ENCODE measurements around the gene MUC15. TPM values are rescaled to one million over a fixed set of nuclear protein-coding genes. Genes with fewer than 3 reads are reported as not detected.

The MUC15 gene
- total and polyA plus RNA-seq, 2 experiments from 2014 or later, result not detected

- no peak overlapping the region for H3K4me2 ChIP-seq
- H3K36me3 Mint-ChIP-seq (ENCODE audit: low read depth), result no peaks in the 10 kb centered on the region
- no peak overlapping the region for H3K4me3 ChIP-seq
- H3F3A ChIP-seq (replicated peaks; ENCODE audit: low read depth), result no peaks in the 10 kb centered on the region
- H3K4me3 Mint-ChIP-seq, result no peak overlapping the region
- H4K20me1 ChIP-seq (replicated peaks; ENCODE audit: insufficient read depth), result no peaks in the 10 kb centered on the region
- peaks cover 3% of the 10 kb centered on the region; the same call in 2 of the 3 replicates for H3K4me1 Mint-ChIP-seq
- H2AFZ ChIP-seq, result no peak overlapping the region
- no peaks in the 10 kb centered on the region for H3K9me3 Mint-ChIP-seq
- ATAC-seq, result no peak
- DNase-seq (ENCODE audit: low spot score), result no peak
- TF ChIP-seq ETS1 (IDR thresholded peaks at IDR 0.05), result no peak
- TF ChIP-seq STAT1 (IDR thresholded peaks at IDR 0.05; ENCODE audit: unreplicated experiment), result no peak
- no peak for TF ChIP-seq CTCF (conservative IDR thresholded peaks at IDR 0.05; ENCODE audit: low read depth in 2 of 2)
- TF ChIP-seq NANOG (IDR thresholded peaks at IDR 0.05; ENCODE audit: borderline replicate concordance), result no peak
- TF ChIP-seq, protein P1, sequence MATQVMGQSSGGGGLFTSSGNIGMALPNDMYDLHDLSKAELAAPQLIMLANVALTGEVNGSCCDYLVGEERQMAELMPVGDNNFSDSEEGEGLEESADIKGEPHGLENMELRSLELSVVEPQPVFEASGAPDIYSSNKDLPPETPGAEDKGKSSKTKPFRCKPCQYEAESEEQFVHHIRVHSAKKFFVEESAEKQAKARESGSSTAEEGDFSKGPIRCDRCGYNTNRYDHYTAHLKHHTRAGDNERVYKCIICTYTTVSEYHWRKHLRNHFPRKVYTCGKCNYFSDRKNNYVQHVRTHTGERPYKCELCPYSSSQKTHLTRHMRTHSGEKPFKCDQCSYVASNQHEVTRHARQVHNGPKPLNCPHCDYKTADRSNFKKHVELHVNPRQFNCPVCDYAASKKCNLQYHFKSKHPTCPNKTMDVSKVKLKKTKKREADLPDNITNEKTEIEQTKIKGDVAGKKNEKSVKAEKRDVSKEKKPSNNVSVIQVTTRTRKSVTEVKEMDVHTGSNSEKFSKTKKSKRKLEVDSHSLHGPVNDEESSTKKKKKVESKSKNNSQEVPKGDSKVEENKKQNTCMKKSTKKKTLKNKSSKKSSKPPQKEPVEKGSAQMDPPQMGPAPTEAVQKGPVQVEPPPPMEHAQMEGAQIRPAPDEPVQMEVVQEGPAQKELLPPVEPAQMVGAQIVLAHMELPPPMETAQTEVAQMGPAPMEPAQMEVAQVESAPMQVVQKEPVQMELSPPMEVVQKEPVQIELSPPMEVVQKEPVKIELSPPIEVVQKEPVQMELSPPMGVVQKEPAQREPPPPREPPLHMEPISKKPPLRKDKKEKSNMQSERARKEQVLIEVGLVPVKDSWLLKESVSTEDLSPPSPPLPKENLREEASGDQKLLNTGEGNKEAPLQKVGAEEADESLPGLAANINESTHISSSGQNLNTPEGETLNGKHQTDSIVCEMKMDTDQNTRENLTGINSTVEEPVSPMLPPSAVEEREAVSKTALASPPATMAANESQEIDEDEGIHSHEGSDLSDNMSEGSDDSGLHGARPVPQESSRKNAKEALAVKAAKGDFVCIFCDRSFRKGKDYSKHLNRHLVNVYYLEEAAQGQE (IDR thresholded peaks at IDR 0.05; ENCODE audit: unreplicated experiment), result no peak
- no peak for TF ChIP-seq EZH2 (IDR thresholded peaks at IDR 0.05; ENCODE audit: low read depth, unreplicated experiment)
- no peak for TF ChIP-seq EZH2phosphoT487 (IDR thresholded peaks at IDR 0.05; ENCODE audit: unreplicated experiment)
- TF ChIP-seq CREB1 (CRISPR knock-in tag; IDR thresholded peaks at IDR 0.05; ENCODE audit: low read depth), result no peak
- no peak for TF ChIP-seq POLR2AphosphoS5 (IDR thresholded peaks at IDR 0.05; ENCODE audit: low read depth)
- no peak for TF ChIP-seq ZNF462 (CRISPR knock-in tag; IDR thresholded peaks at IDR 0.05)
- no peak for TF ChIP-seq ZNF114 (CRISPR knock-in tag; IDR thresholded peaks at IDR 0.05)
- TF ChIP-seq ZNF331 (CRISPR knock-in tag; IDR thresholded peaks at IDR 0.05; ENCODE audit: low read depth), result no peak
- TF ChIP-seq JUNB (IDR thresholded peaks at IDR 0.05; ENCODE audit: unreplicated experiment), result no peak
- H3K4me1 ChIP-seq (ENCODE audit: insufficient read depth), result no peaks in the 10 kb centered on the region
- H3K27ac ChIP-seq (ENCODE audit: low read depth), result no peak overlapping the region
- H3K9me2 ChIP-seq (ENCODE audit: insufficient read depth), result no peaks in the 10 kb centered on the region
- H3K27ac Mint-ChIP-seq, result no peak overlapping the region
- no peaks in the 10 kb centered on the region for H3K79me2 ChIP-seq (replicated peaks; ENCODE audit: insufficient read depth)
- H3K36me3 ChIP-seq (ENCODE audit: insufficient read depth), result no peaks in the 10 kb centered on the region
- H3K27me3 ChIP-seq (ENCODE audit: insufficient read depth), result no peaks in the 10 kb centered on the region
- H3K27me3 Mint-ChIP-seq (ENCODE audit: insufficient read depth, low read depth, poor library complexity), result no peaks in the 10 kb centered on the region
These were observed 14.4 kb downstream of the MUC15 start for GRCh38 chr11:26557666-26558065.

All from GM23338 (cell line).